ENCODE measurements around the gene MACROD2. TPM values are rescaled to one million over a fixed set of nuclear protein-coding genes. Genes with fewer than 3 reads are reported as not detected.

MACROD2 gene
- polyA plus RNA-seq, 1 donor (not counting 4 experiments of a cell fraction or from before 2014, with no cell fraction given), result 0.71 TPM

GRCh38 chr20:15834857-15835256 lies 1839.5 kb downstream of the MACROD2 start:
- no peak overlapping the region for H3K27ac ChIP-seq (ENCODE audit: control insufficient read depth, insufficient read depth, low read length)
- H3K4me1 ChIP-seq (ENCODE audit: control insufficient read depth, extremely low read depth, insufficient read depth, low read length), result peaks cover 11% of the 10 kb centered on the region
- TF ChIP-seq CTCF (optimal IDR thresholded peaks at IDR 0.05 in 1 of 3, IDR thresholded peaks at IDR 0.05 in 1 of 3, conservative IDR thresholded peaks at IDR 0.05 in 1 of 3; ENCODE audit: extremely low read depth in 1 of 3, insufficient read depth in 2 of 3, low read length in 3 of 3) (no peak), EZH2 (IDR thresholded peaks at IDR 0.05; ENCODE audit: low read length) (no peak)
- H2AFZ ChIP-seq (ENCODE audit: control insufficient read depth, low read length), result no peak overlapping the region
- no peak overlapping the region for H3K9ac ChIP-seq (ENCODE audit: control insufficient read depth, extremely low read depth, insufficient read depth, low read length)
- H3K36me3 ChIP-seq (ENCODE audit: control insufficient read depth in 2 of 2, extremely low read depth in 1 of 2, insufficient read depth in 2 of 2, low read length in 2 of 2), result no peaks in the 10 kb centered on the region
- H3K79me2 ChIP-seq (ENCODE audit: control insufficient read depth, insufficient read depth, low read length), result no peaks in the 10 kb centered on the region
- FAIRE-seq (no peak), DNase-seq (ENCODE audit: low read depth, low spot score) (no peak)
- no peak overlapping the region for H3K4me3 ChIP-seq (ENCODE audit: control insufficient read depth in 2 of 3, extremely low read depth in 1 of 3, insufficient read depth in 2 of 3, low read depth in 1 of 3, low read length in 3 of 3)
- no peaks in the 10 kb centered on the region for H3K9me1 ChIP-seq (ENCODE audit: control insufficient read depth, extremely low read depth, insufficient read depth, low read length)
- dilution Hi-C loops (cut with MboI; ENCODE audit: extremely low pct_ligation_motif_present, low sequenced_read_pairs), result no loop called here
- no peak overlapping the region for H3K4me2 ChIP-seq (ENCODE audit: control insufficient read depth, extremely low read depth, insufficient read depth, low read depth, low read length)
- H3K27me3 ChIP-seq (ENCODE audit: control insufficient read depth, extremely low read depth, insufficient read depth, low read length), result no peaks in the 10 kb centered on the region
- H3K9me3 ChIP-seq (ENCODE audit: control insufficient read depth, low read depth, low read length), result no peaks in the 10 kb centered on the region
- H4K20me1 ChIP-seq (ENCODE audit: control insufficient read depth, extremely low read depth, insufficient read depth, low read length), result no peaks in the 10 kb centered on the region

- DNase-seq (ENCODE audit: low read depth, low spot score), result no peak
- Histone ChIP-seq H3K79me2 (ENCODE audit: control insufficient read depth, insufficient read depth, low read length) (no peaks in the 10 kb centered on the region), H3K9ac (ENCODE audit: control insufficient read depth, extremely low read depth, insufficient read depth, low read length) (no peak overlapping the region), H3K36me3 (ENCODE audit: control insufficient read depth in 2 of 2, extremely low read depth in 1 of 2, insufficient read depth in 2 of 2, low read length in 2 of 2) (no peaks in the 10 kb centered on the region), H3K27me3 (ENCODE audit: control insufficient read depth, extremely low read depth, insufficient read depth, low read length) (no peaks in the 10 kb centered on the region), H3K9me1 (ENCODE audit: control insufficient read depth, extremely low read depth, insufficient read depth, low read length) (no peaks in the 10 kb centered on the region), H3K4me2 (ENCODE audit: control insufficient read depth, extremely low read depth, insufficient read depth, low read depth, low read length) (no peak overlapping the region), H3K4me1 (ENCODE audit: control insufficient read depth, extremely low read depth, insufficient read depth, low read length) (peaks cover 8% of the 10 kb centered on the region), H4K20me1 (ENCODE audit: control insufficient read depth, extremely low read depth, insufficient read depth, low read length) (no peaks in the 10 kb centered on the region), H3K9me3 (ENCODE audit: control insufficient read depth, low read depth, low read length) (no peaks in the 10 kb centered on the region), H3K27ac (ENCODE audit: control insufficient read depth, insufficient read depth, low read length) (no peak overlapping the region), H2AFZ (ENCODE audit: control insufficient read depth, low read length) (no peak overlapping the region), H3K4me3 (ENCODE audit: control insufficient read depth in 2 of 3, extremely low read depth in 1 of 3, insufficient read depth in 2 of 3, low read depth in 1 of 3, low read length in 3 of 3) (no peak overlapping the region)
- no peak for FAIRE-seq
- TF ChIP-seq EZH2 (IDR thresholded peaks at IDR 0.05; ENCODE audit: low read length) (no peak), CTCF (optimal IDR thresholded peaks at IDR 0.05 in 1 of 3, IDR thresholded peaks at IDR 0.05 in 1 of 3, conservative IDR thresholded peaks at IDR 0.05 in 1 of 3; ENCODE audit: extremely low read depth in 1 of 3, insufficient read depth in 2 of 3, low read length in 3 of 3) (no peak)
- dilution Hi-C loops (cut with MboI; ENCODE audit: extremely low pct_ligation_motif_present, low sequenced_read_pairs), result no loop called here
Observed at GRCh38 chr20:15835811-15836210, 1840.5 kb downstream of the MACROD2 start.
